GM19372 (cell line): Measurements from ENCODE around the gene NFASC.

Experiments used
- ATAC-seq: cut with Tn5 transposase; IDR thresholded peaks from one replicate; pipeline ENCODE4 v1.9.1; 2021; ENCODE audit warnings: mild to moderate bottlenecking, low read depth, moderate library complexity; ENCODE audit not compliant: unreplicated experiment

Gene NFASC

DNA sequence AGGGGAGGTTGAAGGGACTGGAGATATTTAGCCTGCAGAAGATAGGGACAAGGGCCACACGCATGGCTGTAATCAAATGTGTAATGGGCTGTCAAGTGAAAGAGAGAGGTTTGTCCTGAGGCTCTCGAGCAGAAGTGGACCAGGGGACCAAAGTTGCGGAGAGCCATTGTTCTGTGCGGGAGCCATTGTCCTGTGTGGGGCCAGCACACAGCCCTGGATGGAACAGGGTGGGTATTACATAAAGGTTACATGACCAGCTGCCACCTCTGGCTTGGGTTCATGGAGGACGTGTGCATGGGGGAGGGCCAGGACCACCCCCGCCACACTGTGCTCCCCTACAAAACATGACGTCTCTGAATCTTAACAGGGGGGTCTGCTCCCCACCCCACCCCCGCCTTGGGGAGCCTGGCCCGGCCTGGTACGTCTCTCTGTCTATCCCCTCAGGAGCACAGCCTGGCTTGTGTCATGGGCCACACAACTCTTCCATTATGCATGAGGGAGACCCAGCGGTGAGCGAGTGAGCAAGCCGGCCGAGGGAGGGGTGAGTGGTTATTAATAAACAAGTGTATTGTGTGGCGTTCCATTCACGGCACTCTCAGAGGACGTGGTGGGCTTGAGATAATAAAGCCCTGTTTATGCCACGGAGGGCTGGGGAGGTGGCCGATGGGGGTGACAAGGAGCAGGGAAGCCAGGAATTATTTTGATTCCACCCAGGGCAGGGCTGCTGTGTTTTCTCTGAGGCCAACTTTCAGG is at the start of gene NFASC:
Gene NFASC (plus strand): TSS at position 703 of the 753 bp plus-strand sequence. CDS start 73,454 bp downstream, outside the sequence.
- no peak for ATAC-seq

DNA sequence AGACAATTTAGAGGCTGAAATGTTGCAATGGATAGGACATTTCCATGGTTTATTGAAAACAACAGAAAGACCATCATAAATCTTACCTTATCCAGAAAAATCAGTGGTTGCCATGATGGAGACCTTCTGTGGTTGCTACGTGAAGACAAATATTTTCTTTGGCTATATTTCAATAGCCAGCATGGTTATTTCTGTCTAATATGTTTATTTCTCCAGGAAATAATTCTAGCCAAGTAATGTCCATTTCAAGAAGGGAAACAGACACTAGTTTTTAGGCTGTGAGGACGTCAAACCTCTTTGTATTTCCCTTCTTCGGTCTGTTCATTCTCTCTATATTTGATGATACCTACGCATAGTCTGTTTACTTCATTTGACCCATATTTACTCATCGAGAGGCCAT is 49.2 kb upstream of the NFASC start:
- ATAC-seq = no peak

DNA sequence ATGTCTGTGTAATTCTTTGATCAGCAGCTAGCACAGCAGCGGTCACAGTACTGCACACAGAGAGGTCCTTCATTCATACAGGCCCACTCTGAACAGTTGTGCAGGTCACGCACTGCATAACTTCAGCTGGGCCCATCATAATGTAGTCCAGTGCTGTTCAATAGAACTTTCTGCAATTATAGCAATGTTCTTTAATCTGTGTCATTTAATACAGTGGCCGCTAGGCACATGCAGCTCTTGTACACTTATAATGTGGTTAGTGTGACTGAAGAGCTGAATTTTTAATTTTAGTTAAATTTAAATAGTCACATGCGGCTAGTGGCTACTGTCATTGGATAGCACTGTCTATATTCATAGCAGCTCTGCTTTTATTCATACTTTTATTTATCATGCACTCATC is 48.7 kb upstream of the NFASC start:
- ATAC-seq = no peak

DNA sequence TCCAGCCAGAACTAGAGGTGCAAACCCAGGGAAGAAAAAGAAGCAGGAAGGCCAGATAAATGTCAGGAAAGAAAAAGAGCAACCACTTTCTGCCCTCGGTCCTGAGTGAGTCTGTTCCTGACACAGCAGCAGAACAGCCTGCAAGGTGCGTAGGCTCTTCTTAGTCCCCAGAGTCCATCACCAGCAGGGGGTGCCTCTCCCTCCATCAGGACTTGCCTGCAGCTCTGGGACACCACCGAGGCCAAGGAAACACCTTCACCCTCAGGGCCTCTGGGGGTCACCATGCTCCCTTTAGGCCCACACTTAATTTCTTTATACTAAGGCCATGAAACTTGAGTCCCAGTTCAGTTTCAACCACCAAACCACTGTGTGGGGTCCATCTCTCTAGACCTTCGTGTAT is 43.7 kb upstream of the NFASC start:
- ATAC-seq = no peak

DNA sequence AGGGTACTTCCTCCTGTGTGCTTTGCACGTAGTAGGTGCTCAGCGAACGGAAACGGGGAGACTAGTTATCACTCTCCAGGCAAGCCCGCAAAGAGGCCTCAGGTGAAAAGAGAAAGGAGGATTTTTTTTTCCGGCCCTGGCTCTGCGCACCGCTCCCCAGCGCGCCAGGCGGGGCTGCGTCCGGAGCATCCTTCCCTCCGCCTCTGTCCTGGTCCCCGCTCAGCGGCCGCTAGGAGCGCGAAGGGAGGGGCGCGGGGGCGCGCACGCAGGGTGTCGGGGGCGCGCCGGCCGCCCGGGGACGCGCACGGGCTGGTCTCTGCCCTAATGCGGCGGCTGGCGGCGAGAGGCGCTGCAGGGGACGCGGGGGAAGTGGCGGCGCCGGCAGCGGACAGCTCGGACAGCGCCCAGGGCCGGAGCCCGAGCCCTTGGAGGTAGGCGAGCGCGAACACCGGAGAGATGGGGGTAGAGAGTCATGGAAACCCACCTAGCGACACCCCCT is 42.3 kb upstream of the NFASC start:
- ATAC-seq = no peak

DNA sequence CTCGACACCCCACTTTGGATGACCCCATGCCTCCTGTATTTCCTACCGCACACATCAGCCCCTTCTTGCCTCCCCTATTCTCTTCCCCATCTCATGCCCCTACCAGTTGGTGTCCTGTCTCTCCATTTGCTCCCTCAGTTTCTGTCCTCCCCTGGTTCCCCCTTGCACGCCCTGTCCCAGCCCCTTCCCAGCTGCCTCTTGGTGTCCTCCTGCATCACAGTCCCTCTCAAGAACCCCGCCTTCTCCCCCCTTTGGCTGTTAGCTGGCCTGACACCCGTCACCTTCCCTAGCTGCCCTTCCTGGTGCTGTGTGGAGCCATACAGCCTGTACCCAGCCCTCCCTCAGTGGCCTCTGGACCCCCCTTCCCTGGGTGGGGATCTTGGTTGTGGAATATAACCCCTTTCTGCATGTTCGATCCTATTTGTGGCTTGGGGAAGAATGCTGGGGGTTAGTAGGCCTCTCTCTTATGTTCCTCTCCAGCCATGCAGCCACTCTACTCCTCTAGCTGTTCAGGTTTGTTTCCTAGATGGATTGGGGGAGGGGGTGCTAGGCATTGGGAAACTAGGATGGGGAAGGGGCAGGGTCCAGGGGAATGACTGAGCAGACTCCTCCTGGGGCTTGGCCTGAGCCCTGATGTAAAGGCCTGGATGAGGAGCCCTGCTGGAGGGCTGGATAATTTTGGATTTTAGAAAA is 41.4 kb upstream of the NFASC start:
- no peak for ATAC-seq

DNA sequence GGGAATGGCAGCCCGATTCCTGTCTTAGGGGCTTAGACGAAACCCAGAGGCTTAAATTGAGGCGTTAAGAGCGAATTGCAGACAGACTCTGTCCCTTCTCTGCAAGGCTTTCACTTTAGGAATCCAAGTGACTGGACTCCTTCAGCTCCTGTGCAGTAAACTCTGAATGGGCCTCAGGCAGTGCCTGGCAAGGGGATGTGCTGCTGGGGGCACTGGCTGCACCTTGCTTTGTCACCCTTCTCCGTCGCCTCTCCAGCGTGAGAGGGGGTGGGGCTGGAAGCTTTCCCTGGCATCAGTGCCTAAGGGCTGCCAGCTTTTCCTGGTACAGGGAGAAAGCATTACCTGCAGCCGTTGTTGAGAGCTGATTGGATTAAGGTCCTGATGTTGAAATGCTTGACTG is 39.9 kb upstream of the NFASC start:
- no peak for ATAC-seq

DNA sequence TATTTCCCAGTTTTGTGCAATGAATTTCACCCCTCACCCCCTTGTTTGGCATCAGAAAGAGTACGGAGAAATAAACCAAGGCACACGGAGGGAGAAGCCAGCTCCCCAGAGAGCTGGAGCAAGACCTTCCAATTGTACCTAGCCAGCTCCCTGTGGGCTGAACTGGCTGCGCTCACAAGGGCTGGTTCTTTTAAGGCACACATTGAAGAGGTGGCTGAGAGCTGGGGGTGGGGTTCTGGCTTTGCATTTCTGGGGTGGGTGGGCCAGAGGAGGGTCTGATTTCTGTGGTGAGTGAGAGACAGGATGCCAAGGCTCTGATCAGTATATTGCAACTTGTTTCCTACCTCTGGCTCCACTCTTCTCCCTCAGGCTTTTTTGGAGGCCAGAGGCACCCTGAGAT is 39.5 kb upstream of the NFASC start:
- no peak for ATAC-seq

DNA sequence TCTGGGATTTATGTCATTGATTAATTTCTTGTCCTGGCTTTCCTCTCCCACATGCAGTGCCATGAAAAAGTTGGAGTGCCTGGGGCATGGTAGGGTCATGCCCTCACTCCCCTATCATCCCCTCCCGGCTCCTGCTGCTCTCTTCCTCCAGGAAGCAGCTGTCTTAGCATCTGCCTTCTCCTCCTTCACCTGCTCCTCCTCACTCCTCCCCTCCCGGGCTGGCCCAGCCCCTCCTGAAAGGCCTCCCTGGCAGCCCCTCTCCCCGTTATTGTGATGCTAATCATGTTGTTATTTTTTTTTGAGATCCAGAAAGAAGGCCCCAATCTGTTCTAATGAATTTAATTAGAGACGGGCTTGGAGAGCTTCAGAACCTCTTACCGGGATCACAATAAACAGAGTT is 36.3 kb upstream of the NFASC start:
- ATAC-seq = no peak

DNA sequence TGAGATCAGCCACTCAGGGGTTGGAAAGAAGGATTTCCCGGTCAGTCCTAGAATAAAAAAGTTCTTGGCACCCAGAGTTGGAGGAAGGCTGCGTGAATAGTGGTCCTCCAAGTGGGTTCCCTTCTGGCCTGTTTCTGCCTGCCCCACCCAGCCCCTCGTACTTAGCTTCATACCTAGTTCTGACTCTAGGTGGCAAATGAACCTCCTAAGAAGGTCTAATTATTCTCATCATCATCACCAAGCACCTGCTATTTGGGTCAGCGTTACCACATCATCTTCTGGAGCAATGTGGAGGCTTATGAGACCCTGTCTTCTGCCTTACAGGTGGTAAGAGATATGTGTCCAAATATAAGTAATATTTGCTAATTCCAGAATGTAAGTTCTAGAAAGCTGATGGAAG is 35.9 kb upstream of the NFASC start:
- no peak for ATAC-seq

DNA sequence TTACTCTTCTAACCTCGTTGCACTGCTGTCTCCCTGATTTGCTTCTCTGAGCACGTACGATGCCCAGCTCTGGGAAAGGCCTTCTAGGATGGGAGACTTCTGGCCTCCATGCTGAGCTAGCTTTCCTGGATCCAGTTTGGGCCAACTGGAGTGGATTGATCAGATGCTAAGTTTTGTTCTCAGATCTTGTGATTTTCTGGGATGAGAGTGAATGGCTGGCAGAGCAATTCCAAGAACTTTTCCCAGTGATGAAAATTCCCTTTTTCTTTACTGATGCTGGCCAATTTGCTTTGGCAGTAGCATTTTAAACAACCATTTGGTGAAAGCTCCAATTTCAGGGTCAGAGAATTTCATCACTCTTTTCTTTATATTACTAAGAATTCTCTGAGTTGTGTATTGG is 34.9 kb upstream of the NFASC start:
- ATAC-seq = no peak

DNA sequence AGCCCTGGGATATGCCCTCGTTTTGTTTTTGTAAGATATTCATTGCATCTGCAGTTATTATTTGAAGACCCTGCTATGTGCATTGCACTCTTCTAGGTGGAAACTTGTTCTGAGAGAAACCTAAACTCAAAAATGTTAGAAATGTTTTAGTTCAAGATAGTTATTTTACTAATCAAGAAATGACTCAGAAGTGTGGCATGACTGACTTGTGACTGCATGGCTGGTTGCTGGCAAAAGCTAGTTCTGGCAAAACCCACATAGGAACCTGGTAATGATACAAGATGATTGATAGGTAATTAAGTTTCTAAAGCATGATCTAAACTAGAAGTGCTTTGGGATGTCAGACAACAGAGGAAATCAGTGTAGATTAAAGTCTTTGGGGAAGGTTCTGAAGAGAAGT is 33.8 kb upstream of the NFASC start:
- ATAC-seq = no peak

DNA sequence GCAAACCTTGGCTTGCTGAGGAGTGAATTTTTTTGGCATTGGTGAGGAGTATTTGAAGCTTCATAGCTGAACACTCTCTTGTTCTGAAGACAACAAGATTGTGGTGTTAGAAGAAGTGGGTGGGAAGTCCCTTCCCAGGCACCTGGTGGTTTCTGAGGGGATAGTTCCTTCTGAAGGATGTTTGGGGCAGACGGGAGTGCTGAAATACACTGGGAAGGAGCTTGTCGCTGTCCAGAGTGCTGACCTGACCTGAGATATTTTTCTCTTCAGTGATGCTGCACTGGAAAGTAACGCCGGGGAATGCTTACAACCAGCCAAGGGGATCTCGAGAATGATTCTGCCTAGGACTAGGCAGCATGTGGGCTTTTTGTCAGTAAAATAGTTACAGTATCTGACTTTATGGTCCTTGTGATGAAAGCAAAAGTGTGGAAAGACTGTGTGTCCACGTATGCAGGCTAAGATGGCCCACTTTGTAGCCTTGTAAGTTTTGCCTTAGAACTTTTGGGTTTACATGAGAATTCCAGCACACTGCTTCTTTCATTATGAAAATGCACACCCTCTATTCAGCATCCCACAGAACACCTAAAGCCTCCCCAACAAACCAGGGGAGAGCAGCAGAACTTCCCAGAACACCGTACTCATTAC is 33.1 kb upstream of the NFASC start:
- ATAC-seq = no peak

DNA sequence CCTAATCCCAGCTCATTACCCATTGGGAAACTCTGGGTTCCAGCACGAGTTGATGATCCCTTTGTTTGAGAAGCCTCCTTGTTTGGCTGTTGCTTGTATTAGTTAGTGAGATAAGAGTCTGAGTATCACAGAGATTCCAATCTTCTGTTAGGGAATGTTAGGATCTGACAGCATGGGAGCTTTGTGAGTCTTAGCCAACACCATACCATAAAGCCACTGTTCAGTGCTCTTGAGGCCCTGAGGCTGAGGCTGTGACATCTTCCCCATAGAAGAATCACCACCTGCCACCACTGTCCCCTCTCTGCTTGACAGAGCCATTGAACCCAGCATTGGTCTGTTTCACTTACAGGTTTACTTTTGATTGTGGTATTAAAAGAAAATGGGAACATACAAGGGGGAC is 29.3 kb upstream of the NFASC start:
- no peak for ATAC-seq

DNA sequence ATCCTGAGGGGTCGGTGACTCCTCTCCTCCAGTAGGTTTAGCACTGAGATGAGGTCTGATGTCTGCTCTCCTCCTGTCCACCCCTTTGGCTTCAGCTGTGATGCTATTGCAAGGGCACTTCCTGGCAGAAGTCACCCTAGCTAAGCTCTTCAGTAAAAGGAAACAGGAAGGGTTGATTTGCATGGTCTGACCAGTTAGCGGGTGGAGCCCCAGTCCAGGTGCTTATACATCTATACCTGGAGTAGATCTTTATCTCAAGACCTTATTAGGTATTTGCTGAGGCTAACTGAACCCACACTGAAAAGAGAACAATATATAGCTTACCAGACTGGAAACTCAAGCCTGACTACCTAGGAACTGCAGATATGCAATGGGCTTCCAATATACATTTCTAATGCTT is 28.9 kb upstream of the NFASC start:
- no peak for ATAC-seq

DNA sequence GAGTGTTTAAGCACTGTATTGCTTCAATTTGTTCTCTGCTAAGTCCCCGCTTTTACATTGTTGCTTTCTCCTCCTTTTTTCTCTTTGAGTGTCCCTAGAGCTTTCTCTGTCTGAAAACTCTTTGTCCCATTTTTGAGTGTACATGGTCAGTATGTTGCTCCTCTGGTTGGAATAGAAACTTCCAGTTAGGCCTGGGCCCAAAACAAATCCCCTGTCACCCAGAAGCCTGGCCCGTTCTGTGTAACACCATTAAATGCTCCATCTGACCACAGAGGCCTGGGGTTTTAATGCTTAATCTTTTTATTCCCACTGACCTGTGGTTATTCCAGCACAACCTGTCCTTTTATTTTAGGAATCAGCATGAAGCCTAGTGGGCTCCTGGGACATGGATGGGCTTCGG is 28.3 kb upstream of the NFASC start:
- ATAC-seq = no peak

DNA sequence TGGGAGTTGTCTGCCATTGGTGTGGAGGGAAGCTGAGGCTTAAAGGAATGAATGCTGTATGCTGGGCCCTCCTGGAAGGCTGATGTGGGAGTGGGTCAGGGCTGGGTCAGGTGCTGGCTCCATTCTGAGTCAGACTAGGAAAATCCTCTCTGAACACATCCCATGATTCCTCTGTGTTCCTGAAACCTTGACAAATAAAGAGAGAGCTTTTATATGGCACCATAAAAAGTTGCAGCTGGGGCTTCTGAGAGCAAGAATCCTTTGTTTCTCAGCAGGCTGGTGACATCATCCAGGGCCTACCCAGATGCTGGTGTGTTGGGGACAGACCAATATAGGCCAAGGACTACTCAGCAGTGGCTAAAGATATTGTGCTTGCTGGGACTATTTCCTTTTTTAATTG is 27.8 kb upstream of the NFASC start:
- ATAC-seq = no peak

DNA sequence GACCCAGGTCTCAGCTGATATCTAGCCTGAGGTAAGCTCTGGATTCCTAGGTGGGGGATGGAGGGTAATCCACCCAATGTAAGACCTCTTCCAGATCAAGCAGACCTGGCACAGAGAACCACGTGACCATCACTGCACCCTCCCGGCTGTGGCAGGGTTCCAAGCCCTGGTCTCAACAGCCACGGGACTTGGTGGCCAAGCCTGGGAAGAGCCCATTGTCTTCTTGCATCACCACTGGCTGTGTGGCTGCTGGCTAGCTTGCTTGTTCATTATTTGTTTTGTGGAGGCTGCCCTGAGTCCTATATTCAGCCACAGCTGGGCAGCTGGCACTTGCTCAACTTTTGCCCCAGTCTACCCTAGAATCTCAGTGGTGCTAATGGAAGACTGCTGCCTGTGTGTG is 24.1 kb upstream of the NFASC start:
- no peak for ATAC-seq

DNA sequence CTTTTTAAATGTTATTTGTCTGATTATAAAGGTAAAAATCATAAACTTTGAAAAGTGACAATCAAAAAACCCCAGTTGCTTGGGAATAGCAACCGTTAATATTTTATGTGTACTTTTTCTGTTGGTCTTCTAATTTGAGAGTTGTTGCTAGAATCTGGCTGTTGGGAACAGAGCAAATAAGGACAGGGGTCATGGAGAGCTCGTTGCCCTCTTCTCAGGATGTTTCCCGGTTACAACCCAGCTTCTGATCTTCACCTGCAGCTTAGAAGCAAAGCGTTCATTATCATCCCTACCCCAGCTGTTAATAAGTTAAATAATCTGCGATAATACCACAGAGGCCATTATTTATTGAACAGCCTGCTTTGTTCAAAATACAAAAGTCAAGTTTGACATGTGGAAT is 22.1 kb upstream of the NFASC start:
- ATAC-seq = no peak

DNA sequence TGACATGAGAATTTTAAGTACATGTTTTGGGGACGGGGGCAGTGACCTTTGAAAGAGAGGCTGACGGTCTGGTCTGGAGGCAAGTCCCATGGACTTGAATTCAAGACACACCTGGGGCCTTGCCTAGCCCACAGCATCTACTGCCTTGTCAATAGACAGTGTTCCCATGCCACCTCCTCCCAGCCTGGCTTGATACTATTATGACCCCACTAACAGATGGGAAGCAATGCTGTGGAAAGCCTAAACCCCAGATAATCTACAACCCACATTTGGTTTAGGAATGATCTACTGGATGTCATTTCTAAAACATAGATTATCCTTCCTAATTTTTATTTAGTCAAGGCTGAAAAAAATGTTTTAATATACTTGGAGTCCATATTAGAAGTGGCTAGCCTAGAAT is 17.8 kb upstream of the NFASC start:
- ATAC-seq = no peak

DNA sequence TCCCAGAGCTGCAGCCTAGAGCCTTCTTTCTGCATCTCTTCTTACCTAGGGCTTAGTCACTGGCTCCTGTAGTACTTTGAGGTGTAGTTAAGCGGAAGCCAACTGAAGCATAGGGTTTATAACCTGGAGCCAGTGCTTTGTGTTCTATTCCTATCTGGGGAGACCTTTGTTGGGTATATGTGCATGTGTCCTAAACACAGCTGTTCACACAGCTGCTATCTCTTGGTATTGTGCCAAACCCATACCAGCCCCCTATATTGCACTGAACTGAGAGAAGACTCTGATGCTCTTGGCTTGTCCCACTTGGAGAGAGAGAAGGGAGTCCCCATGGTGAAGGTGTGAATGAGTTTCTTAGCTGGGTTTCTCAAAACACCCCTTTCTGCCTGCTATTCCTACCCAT is 17.2 kb upstream of the NFASC start:
- ATAC-seq = no peak

DNA sequence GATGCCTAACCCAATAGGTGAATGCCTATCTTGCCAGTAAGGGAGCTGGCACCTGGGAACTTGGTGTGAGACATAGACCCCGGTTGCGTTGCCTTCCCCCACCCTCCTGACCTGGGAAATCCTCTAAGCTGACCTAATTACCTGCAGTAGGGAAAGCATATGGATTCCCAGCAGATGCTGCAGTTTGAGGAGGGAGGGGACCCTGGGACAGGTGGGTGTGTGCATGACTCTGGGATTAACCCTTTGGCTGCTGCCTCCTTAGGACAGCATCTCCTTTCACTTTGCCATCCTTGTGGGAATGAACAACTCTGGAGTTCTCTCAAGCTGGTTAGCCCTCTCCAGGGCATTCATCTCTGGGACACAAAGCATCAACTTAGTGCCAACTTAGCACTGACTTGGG is 16.4 kb upstream of the NFASC start:
- no peak for ATAC-seq
